ENCODE measurements around the gene FLOT1. TPM values are rescaled to one million over a fixed set of nuclear protein-coding genes. Genes with fewer than 3 reads are reported as not detected.

The FLOT1 gene
- total and polyA plus RNA-seq, 9 of the 15 experiments (the other 6 are each of a cell fraction or from before 2014, with no cell fraction given): 11.7 to 149 (median 118) TPM

DNA sequence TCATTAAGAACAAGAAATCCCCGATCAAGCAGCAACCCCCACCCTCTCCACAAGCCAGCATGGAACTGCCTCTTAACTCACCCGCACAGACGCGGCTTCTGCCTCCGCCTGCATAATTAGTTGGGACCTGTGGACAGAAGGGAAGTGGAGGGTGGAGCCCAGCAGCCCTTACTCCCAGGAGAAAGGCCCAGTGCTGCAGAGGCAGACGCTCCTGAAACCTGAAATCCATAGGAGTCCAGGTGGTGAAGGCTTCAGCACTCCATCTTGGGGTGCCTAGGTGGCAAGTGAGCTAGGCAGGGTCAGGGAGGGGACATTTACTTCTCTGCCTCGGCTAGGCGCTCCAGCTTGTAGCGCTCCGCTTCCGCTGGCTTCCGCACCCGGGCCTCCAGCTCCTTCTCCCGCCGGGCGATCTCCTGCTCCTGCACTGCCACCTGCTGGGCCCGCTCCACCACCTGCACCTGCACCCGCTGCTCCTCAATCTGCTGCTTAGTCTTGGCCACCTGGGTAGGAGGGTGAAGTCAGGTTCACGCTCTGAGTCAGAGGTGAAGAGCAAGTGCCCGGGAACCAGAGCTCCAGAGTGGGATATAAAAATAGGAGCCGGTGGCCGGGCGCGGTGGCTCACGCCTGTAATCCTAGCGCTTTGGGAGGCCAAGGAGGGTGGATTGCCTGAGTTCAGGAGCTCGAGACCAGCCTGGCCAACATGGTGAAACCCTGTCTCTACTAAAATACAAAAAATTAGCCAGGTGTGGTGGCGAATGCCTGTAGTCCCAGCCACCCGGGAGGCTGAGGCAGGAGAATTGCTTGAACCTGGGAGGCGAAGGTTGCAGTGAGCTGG is 11.7 kb downstream of the FLOT1 start (continued):
- TF ChIP-seq POLR2G (IDR thresholded peaks at IDR 0.05; ENCODE audit: low read depth, low read length) (peak; percentile 68), MYC (IDR thresholded peaks at IDR 0.05; ENCODE audit: low read depth, low read length) (peak; percentile 17; the same call in 1 of the 2 replicates), MYC (CRISPR knock-in tag; IDR thresholded peaks at IDR 0.05; ENCODE audit: borderline replicate concordance, low read depth) (no peak), POLR2AphosphoS2 (IDR thresholded peaks at IDR 0.05; ENCODE audit: low read length) (peak; percentile 85; the same call in 1 of the 2 replicates), ARNT (IDR thresholded peaks at IDR 0.05) (no peak), RBM15 (IDR thresholded peaks at IDR 0.05; ENCODE audit: insufficient read depth, low read length) (no peak), KLF1 (tag; IDR thresholded peaks at IDR 0.05) (no peak), ERF (CRISPR knock-in tag; IDR thresholded peaks at IDR 0.05) (no peak), CBFB (CRISPR knock-in tag; IDR thresholded peaks at IDR 0.05) (no peak), C11orf30 (IDR thresholded peaks at IDR 0.05; ENCODE audit: low read depth) (no peak), SOX6 (IDR thresholded peaks at IDR 0.05) (0 out of 2 replicates have a peak, but pooled peaks have one; percentile 18), SAP30 (IDR thresholded peaks at IDR 0.05; ENCODE audit: borderline replicate concordance, insufficient read depth, low read depth, low read length, poor library complexity, severe bottlenecking) (no peak), JUNB (CRISPR knock-in tag; conservative IDR thresholded peaks at IDR 0.05) (no peak)
- TF ChIP-seq, protein P1, sequence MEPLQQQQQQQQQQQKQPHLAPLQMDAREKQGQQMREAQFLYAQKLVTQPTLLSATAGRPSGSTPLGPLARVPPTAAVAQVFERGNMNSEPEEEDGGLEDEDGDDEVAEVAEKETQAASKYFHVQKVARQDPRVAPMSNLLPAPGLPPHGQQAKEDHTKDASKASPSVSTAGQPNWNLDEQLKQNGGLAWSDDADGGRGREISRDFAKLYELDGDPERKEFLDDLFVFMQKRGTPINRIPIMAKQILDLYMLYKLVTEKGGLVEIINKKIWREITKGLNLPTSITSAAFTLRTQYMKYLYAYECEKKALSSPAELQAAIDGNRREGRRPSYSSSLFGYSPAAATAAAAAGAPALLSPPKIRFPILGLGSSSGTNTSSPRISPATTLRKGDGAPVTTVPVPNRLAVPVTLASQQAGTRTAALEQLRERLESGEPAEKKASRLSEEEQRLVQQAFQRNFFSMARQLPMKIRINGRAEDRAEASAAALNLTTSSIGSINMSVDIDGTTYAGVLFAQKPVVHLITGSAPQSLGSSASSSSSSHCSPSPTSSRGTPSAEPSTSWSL (CRISPR knock-in tag; IDR thresholded peaks at IDR 0.05; ENCODE audit: borderline replicate concordance): no peak
- TF ChIP-seq, protein P2, sequence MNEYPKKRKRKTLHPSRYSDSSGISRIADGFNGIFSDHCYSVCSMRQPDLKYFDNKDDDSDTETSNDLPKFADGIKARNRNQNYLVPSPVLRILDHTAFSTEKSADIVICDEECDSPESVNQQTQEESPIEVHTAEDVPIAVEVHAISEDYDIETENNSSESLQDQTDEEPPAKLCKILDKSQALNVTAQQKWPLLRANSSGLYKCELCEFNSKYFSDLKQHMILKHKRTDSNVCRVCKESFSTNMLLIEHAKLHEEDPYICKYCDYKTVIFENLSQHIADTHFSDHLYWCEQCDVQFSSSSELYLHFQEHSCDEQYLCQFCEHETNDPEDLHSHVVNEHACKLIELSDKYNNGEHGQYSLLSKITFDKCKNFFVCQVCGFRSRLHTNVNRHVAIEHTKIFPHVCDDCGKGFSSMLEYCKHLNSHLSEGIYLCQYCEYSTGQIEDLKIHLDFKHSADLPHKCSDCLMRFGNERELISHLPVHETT (CRISPR knock-in tag; conservative IDR thresholded peaks at IDR 0.05 in 1 of 2, IDR thresholded peaks at IDR 0.05 in 1 of 2): no peak
- TF ChIP-seq, protein P3, sequence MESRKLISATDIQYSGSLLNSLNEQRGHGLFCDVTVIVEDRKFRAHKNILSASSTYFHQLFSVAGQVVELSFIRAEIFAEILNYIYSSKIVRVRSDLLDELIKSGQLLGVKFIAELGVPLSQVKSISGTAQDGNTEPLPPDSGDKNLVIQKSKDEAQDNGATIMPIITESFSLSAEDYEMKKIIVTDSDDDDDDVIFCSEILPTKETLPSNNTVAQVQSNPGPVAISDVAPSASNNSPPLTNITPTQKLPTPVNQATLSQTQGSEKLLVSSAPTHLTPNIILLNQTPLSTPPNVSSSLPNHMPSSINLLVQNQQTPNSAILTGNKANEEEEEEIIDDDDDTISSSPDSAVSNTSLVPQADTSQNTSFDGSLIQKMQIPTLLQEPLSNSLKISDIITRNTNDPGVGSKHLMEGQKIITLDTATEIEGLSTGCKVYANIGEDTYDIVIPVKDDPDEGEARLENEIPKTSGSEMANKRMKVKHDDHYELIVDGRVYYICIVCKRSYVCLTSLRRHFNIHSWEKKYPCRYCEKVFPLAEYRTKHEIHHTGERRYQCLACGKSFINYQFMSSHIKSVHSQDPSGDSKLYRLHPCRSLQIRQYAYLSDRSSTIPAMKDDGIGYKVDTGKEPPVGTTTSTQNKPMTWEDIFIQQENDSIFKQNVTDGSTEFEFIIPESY (CRISPR knock-in tag; IDR thresholded peaks at IDR 0.05): peak; percentile 99
- TF ChIP-seq, protein P4, sequence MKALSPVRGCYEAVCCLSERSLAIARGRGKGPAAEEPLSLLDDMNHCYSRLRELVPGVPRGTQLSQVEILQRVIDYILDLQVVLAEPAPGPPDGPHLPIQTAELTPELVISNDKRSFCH (CRISPR knock-in tag; IDR thresholded peaks at IDR 0.05): no peak
- TF ChIP-seq, protein P4 (tag; IDR thresholded peaks at IDR 0.05): 0 out of 2 replicates have a peak, but pooled peaks have one; percentile 34
- TF ChIP-seq, protein P5, sequence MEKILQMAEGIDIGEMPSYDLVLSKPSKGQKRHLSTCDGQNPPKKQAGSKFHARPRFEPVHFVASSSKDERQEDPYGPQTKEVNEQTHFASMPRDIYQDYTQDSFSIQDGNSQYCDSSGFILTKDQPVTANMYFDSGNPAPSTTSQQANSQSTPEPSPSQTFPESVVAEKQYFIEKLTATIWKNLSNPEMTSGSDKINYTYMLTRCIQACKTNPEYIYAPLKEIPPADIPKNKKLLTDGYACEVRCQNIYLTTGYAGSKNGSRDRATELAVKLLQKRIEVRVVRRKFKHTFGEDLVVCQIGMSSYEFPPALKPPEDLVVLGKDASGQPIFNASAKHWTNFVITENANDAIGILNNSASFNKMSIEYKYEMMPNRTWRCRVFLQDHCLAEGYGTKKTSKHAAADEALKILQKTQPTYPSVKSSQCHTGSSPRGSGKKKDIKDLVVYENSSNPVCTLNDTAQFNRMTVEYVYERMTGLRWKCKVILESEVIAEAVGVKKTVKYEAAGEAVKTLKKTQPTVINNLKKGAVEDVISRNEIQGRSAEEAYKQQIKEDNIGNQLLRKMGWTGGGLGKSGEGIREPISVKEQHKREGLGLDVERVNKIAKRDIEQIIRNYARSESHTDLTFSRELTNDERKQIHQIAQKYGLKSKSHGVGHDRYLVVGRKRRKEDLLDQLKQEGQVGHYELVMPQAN (IDR thresholded peaks at IDR 0.05; ENCODE audit: borderline replicate concordance): 0 out of 2 replicates have a peak, but pooled peaks have one; percentile 9
